ENCODE results near the gene GATC.

The GATC gene

GRCh38 chr12:120468821-120469449, 22.7 kb downstream of the GATC start:
- Histone ChIP-seq H3K9me3 (ENCODE audit: low read length) (no peaks in the 10 kb centered on the region), H3K27me3 (ENCODE audit: insufficient read depth, low read length) (no peaks in the 10 kb centered on the region), H3K4me3 (ENCODE audit: low read length) (peak overlapping the region; percentile 97), H3K36me3 (ENCODE audit: insufficient read depth, low read length) (peaks cover 36% of the 10 kb centered on the region), H2AFZ (ENCODE audit: low read depth, low read length) (peak overlapping the region; percentile 65), H3K4me1 (ENCODE audit: insufficient read depth, low read length) (peaks cover 22% of the 10 kb centered on the region)

- Histone ChIP-seq H3K27me3 (ENCODE audit: insufficient read depth, low read length) (no peaks in the 10 kb centered on the region), H2AFZ (ENCODE audit: low read depth, low read length) (peak within 1 kb of the TSS; percentile 65), H3K9me3 (ENCODE audit: low read length) (no peaks in the 10 kb centered on the region), H3K4me3 (ENCODE audit: low read length) (peak within 1 kb of the TSS; percentile 97), H3K4me1 (ENCODE audit: insufficient read depth, low read length) (peaks cover 28% of the 10 kb centered on the region), H3K36me3 (ENCODE audit: insufficient read depth, low read length) (peaks cover 29% of the 10 kb centered on the region)
Observed at GRCh38 chr12:120469450-120470149, 23.4 kb downstream of the GATC start, which contains the start of gene SRSF9. TSS of gene SRSF9 (minus strand) at chr12:120469748. CDS start at chr12:120469609, 139 bp downstream.

- H3K36me3 ChIP-seq (ENCODE audit: insufficient read depth, low read length): peaks cover 22% of the 10 kb centered on the region
- H3K4me3 ChIP-seq (ENCODE audit: low read length): peak overlapping the region; percentile 97
- peak overlapping the region; percentile 65 for H2AFZ ChIP-seq (ENCODE audit: low read depth, low read length)
- no peaks in the 10 kb centered on the region for H3K27me3 ChIP-seq (ENCODE audit: insufficient read depth, low read length)
- H3K4me1 ChIP-seq (ENCODE audit: insufficient read depth, low read length): peaks cover 29% of the 10 kb centered on the region
- H3K9me3 ChIP-seq (ENCODE audit: low read length): no peaks in the 10 kb centered on the region
Observed at GRCh38 chr12:120470150-120470784, 24.0 kb downstream of the GATC start.

GRCh38 chr12:120472521-120472920, 26.3 kb downstream of the GATC start:
- no peak overlapping the region for H2AFZ ChIP-seq (ENCODE audit: low read depth, low read length)
- peaks cover 2% of the 10 kb centered on the region for H3K36me3 ChIP-seq (ENCODE audit: insufficient read depth, low read length)
- no peaks in the 10 kb centered on the region for H3K27me3 ChIP-seq (ENCODE audit: insufficient read depth, low read length)
- H3K4me1 ChIP-seq (ENCODE audit: insufficient read depth, low read length): peaks cover 22% of the 10 kb centered on the region
- H3K9me3 ChIP-seq (ENCODE audit: low read length): no peaks in the 10 kb centered on the region
- no peak overlapping the region for H3K4me3 ChIP-seq (ENCODE audit: low read length)

- no peak overlapping the region for H3K4me3 ChIP-seq (ENCODE audit: low read length)
- H2AFZ ChIP-seq (ENCODE audit: low read depth, low read length): no peak overlapping the region
- H3K4me1 ChIP-seq (ENCODE audit: insufficient read depth, low read length): peaks cover 16% of the 10 kb centered on the region
- H3K9me3 ChIP-seq (ENCODE audit: low read length): no peaks in the 10 kb centered on the region
- H3K27me3 ChIP-seq (ENCODE audit: insufficient read depth, low read length): no peaks in the 10 kb centered on the region
- H3K36me3 ChIP-seq (ENCODE audit: insufficient read depth, low read length): no peaks in the 10 kb centered on the region
Observed at GRCh38 chr12:120473807-120474615, 27.8 kb downstream of the GATC start.

- no peaks in the 10 kb centered on the region for H3K27me3 ChIP-seq (ENCODE audit: insufficient read depth, low read length)
- peaks cover 18% of the 10 kb centered on the region for H3K4me1 ChIP-seq (ENCODE audit: insufficient read depth, low read length)
- H3K9me3 ChIP-seq (ENCODE audit: low read length): no peaks in the 10 kb centered on the region
- H3K36me3 ChIP-seq (ENCODE audit: insufficient read depth, low read length): no peaks in the 10 kb centered on the region
- H3K4me3 ChIP-seq (ENCODE audit: low read length): no peak overlapping the region
- H2AFZ ChIP-seq (ENCODE audit: low read depth, low read length): no peak overlapping the region
Observed at GRCh38 chr12:120474616-120474960, 28.3 kb downstream of the GATC start.

- H3K4me1 ChIP-seq (ENCODE audit: insufficient read depth, low read length): peaks cover 23% of the 10 kb centered on the region
- no peaks in the 10 kb centered on the region for H3K9me3 ChIP-seq (ENCODE audit: low read length)
- no peaks in the 10 kb centered on the region for H3K36me3 ChIP-seq (ENCODE audit: insufficient read depth, low read length)
- no peak overlapping the region for H2AFZ ChIP-seq (ENCODE audit: low read depth, low read length)
- no peak overlapping the region for H3K4me3 ChIP-seq (ENCODE audit: low read length)
- no peaks in the 10 kb centered on the region for H3K27me3 ChIP-seq (ENCODE audit: insufficient read depth, low read length)
Observed at GRCh38 chr12:120475643-120476042, 29.4 kb downstream of the GATC start.

GRCh38 chr12:120479458-120479857, 33.2 kb downstream of the GATC start:
- Histone ChIP-seq H3K4me3 (ENCODE audit: low read length) (no peak overlapping the region), H3K4me1 (ENCODE audit: insufficient read depth, low read length) (peaks cover 17% of the 10 kb centered on the region), H3K9me3 (ENCODE audit: low read length) (no peaks in the 10 kb centered on the region), H3K36me3 (ENCODE audit: insufficient read depth, low read length) (peaks cover 6% of the 10 kb centered on the region), H3K27me3 (ENCODE audit: insufficient read depth, low read length) (no peaks in the 10 kb centered on the region), H2AFZ (ENCODE audit: low read depth, low read length) (no peak overlapping the region)

- Histone ChIP-seq H3K9me3 (ENCODE audit: low read length) (no peaks in the 10 kb centered on the region), H3K27me3 (ENCODE audit: insufficient read depth, low read length) (no peaks in the 10 kb centered on the region), H2AFZ (ENCODE audit: low read depth, low read length) (no peak overlapping the region), H3K4me3 (ENCODE audit: low read length) (no peak overlapping the region), H3K36me3 (ENCODE audit: insufficient read depth, low read length) (peaks cover 6% of the 10 kb centered on the region), H3K4me1 (ENCODE audit: insufficient read depth, low read length) (peaks cover 15% of the 10 kb centered on the region)
Observed at GRCh38 chr12:120480211-120480610, 34.0 kb downstream of the GATC start.

GRCh38 chr12:120481022-120481767, 35.0 kb downstream of the GATC start:
- H2AFZ ChIP-seq (ENCODE audit: low read depth, low read length): no peak overlapping the region
- no peak overlapping the region for H3K4me3 ChIP-seq (ENCODE audit: low read length)
- H3K4me1 ChIP-seq (ENCODE audit: insufficient read depth, low read length): peaks cover 10% of the 10 kb centered on the region
- H3K36me3 ChIP-seq (ENCODE audit: insufficient read depth, low read length): peaks cover 6% of the 10 kb centered on the region
- no peaks in the 10 kb centered on the region for H3K9me3 ChIP-seq (ENCODE audit: low read length)
- H3K27me3 ChIP-seq (ENCODE audit: insufficient read depth, low read length): no peaks in the 10 kb centered on the region

GRCh38 chr12:120483621-120484020, 37.4 kb downstream of the GATC start:
- no peak overlapping the region for H3K4me3 ChIP-seq (ENCODE audit: low read length)
- no peaks in the 10 kb centered on the region for H3K27me3 ChIP-seq (ENCODE audit: insufficient read depth, low read length)

More at GRCh38 chr12:120483621-120484020, 37.4 kb downstream of the GATC start:
- H2AFZ ChIP-seq (ENCODE audit: low read depth, low read length): no peak overlapping the region
- peaks cover 6% of the 10 kb centered on the region for H3K36me3 ChIP-seq (ENCODE audit: insufficient read depth, low read length)
- H3K9me3 ChIP-seq (ENCODE audit: low read length): no peaks in the 10 kb centered on the region
- peaks cover 16% of the 10 kb centered on the region for H3K4me1 ChIP-seq (ENCODE audit: insufficient read depth, low read length)
